Astrocyte (in vitro differentiated cells and primary cell): ENCODE results near the gene NUDT15. TPM values are rescaled to one million over a fixed set of nuclear protein-coding genes. Genes with fewer than 3 reads are reported as not detected.

Experiments
- DNase-seq: peaks from one replicate; pipeline ENCODE4 v3.0.0-alpha.2; 2010; ENCODE audit warnings: low read depth
- FAIRE-seq: peaks from 2 replicates; lab custom pipeline; 2011; peaks lifted over from hg19 to GRCh38; lab: Jason Lieb, UNC
- H2AFZ ChIP-seq: 2 replicates; pipeline ENCODE4 v1.6.0; 2012; ENCODE audit warnings: low read depth, low read length, inconsistent platforms
- H3K27ac ChIP-seq: 2 replicates; pipeline ENCODE4 v1.5.1; 2011; ENCODE audit warnings: low read depth, low read length, inconsistent platforms
- H3K27me3 ChIP-seq: 2 replicates; pipeline ENCODE4 v1.6.0; 2011; ENCODE audit warnings: low read length, inconsistent platforms; ENCODE audit not compliant: insufficient read depth
- H3K36me3 ChIP-seq: 2 replicates; pipeline ENCODE4 v1.5.1; 2011; ENCODE audit warnings: low read length, inconsistent platforms; ENCODE audit not compliant: insufficient read depth
- H3K4me1 ChIP-seq: 2 replicates; pipeline ENCODE4 v1.5.1; 2011; ENCODE audit warnings: low read length, inconsistent platforms; ENCODE audit not compliant: insufficient read depth
- H3K4me2 ChIP-seq: 2 replicates; pipeline ENCODE4 v1.6.0; 2012; ENCODE audit warnings: low read length, inconsistent platforms
- H3K4me3 ChIP-seq: 2 replicates; pipeline ENCODE4 v1.5.1; 2011; ENCODE audit warnings: low read depth, mild to moderate bottlenecking, low read length, inconsistent platforms; ENCODE audit not compliant: insufficient read depth
- H3K79me2 ChIP-seq: 2 replicates; pipeline ENCODE4 v1.6.0; 2012; ENCODE audit warnings: mild to moderate bottlenecking, low read length, inconsistent platforms; ENCODE audit not compliant: insufficient read depth
- H3K9ac ChIP-seq: 2 replicates; pipeline ENCODE4 v1.6.0; 2012; ENCODE audit warnings: mild to moderate bottlenecking, low read length, inconsistent platforms
- H3K9me3 ChIP-seq: 2 replicates; pipeline ENCODE4 v1.5.1; 2012; ENCODE audit warnings: low read depth, mild to moderate bottlenecking, low read length, inconsistent platforms; ENCODE audit not compliant: insufficient read depth
- H4K20me1 ChIP-seq: 2 replicates; pipeline ENCODE4 v1.6.0; 2012; ENCODE audit warnings: low read length, inconsistent platforms; ENCODE audit not compliant: insufficient read depth
- H3K27ac Mint-ChIP-seq: one replicate; pipeline ENCODE4 v1.8.0; 2021; ENCODE audit warnings: mild to moderate bottlenecking, mixed read lengths; ENCODE audit not compliant: unreplicated experiment
- H3K27me3 Mint-ChIP-seq: one replicate; pipeline ENCODE4 v1.8.0; 2021; ENCODE audit warnings: low read depth, mixed read lengths; ENCODE audit not compliant: unreplicated experiment
- H3K36me3 Mint-ChIP-seq: one replicate; pipeline ENCODE4 v1.8.0; 2021; ENCODE audit warnings: low read depth, mixed read lengths; ENCODE audit not compliant: unreplicated experiment
- H3K4me1 Mint-ChIP-seq: one replicate; pipeline ENCODE4 v1.8.0; 2021; ENCODE audit warnings: low read depth, mixed read lengths; ENCODE audit not compliant: unreplicated experiment
- H3K4me3 Mint-ChIP-seq: one replicate; pipeline ENCODE4 v1.8.0; 2021; ENCODE audit warnings: mild to moderate bottlenecking, moderate library complexity, mixed read lengths; ENCODE audit not compliant: unreplicated experiment
- H3K9me3 Mint-ChIP-seq: one replicate; pipeline ENCODE4 v1.8.0; 2021; ENCODE audit warnings: mild to moderate bottlenecking, mixed read lengths; ENCODE audit not compliant: unreplicated experiment
- EZH2 ChIP-seq: IDR thresholded peaks from 2 replicates; pipeline ENCODE4 v1.6.1; 2012; ENCODE audit warnings: mild to moderate bottlenecking, low read length, inconsistent platforms; ENCODE audit not compliant: insufficient read depth
- total RNA-seq: library from RNA; stranded (reverse); gene quantifications from 2 replicates; pipeline ENCODE4 v1.2.1, GENCODE V29; 2021
- TF ChIP-seq, protein P1 (sequence below): IDR thresholded peaks from 2 replicates; pipeline ENCODE4 v1.5.1; 2011; ENCODE audit warnings: low read depth, mild to moderate bottlenecking, inconsistent platforms, low read length, moderate library complexity; ENCODE audit not compliant: insufficient read depth

The NUDT15 gene
- total RNA-seq, 1 donor from 2014 or later = 15.2 TPM

GRCh38 chr13:48019796-48020195 is 17.7 kb upstream of the NUDT15 start:
- no peak overlapping the region for H3K27ac Mint-ChIP-seq
- no peaks in the 10 kb centered on the region for H3K4me1 ChIP-seq
- H3K36me3 Mint-ChIP-seq = peaks cover 5% of the 10 kb centered on the region
- no peaks in the 10 kb centered on the region for H4K20me1 ChIP-seq
- H3K4me3 ChIP-seq = no peak overlapping the region
- H3K36me3 ChIP-seq = no peaks in the 10 kb centered on the region
- FAIRE-seq (no peak), DNase-seq (no peak)
- H3K27me3 ChIP-seq = no peaks in the 10 kb centered on the region
- no peak overlapping the region for H3K27ac ChIP-seq
- no peaks in the 10 kb centered on the region for H3K27me3 Mint-ChIP-seq
- TF ChIP-seq, protein P1, sequence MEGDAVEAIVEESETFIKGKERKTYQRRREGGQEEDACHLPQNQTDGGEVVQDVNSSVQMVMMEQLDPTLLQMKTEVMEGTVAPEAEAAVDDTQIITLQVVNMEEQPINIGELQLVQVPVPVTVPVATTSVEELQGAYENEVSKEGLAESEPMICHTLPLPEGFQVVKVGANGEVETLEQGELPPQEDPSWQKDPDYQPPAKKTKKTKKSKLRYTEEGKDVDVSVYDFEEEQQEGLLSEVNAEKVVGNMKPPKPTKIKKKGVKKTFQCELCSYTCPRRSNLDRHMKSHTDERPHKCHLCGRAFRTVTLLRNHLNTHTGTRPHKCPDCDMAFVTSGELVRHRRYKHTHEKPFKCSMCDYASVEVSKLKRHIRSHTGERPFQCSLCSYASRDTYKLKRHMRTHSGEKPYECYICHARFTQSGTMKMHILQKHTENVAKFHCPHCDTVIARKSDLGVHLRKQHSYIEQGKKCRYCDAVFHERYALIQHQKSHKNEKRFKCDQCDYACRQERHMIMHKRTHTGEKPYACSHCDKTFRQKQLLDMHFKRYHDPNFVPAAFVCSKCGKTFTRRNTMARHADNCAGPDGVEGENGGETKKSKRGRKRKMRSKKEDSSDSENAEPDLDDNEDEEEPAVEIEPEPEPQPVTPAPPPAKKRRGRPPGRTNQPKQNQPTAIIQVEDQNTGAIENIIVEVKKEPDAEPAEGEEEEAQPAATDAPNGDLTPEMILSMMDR = no peak
- no peak for TF ChIP-seq EZH2
- H3K9me3 ChIP-seq = no peaks in the 10 kb centered on the region
- no peaks in the 10 kb centered on the region for H3K79me2 ChIP-seq
- no peak overlapping the region for H3K9ac ChIP-seq
- no peak overlapping the region for H2AFZ ChIP-seq
- no peaks in the 10 kb centered on the region for H3K4me1 Mint-ChIP-seq
- peaks cover 10% of the 10 kb centered on the region for H3K9me3 Mint-ChIP-seq
- H3K4me3 Mint-ChIP-seq = no peak overlapping the region
- no peak overlapping the region for H3K4me2 ChIP-seq

GRCh38 chr13:48028066-48028465 is 9.5 kb upstream of the NUDT15 start:
- DNase-seq (no peak), FAIRE-seq (no peak)
- no peaks in the 10 kb centered on the region for H3K4me1 ChIP-seq
- H3K27ac Mint-ChIP-seq = no peak overlapping the region
- H3K9me3 ChIP-seq = peaks cover 9% of the 10 kb centered on the region
- H3K36me3 ChIP-seq = no peaks in the 10 kb centered on the region
- no peaks in the 10 kb centered on the region for H3K27me3 ChIP-seq
- H3K4me2 ChIP-seq = no peak overlapping the region
- H2AFZ ChIP-seq = no peak overlapping the region
- no peaks in the 10 kb centered on the region for H3K27me3 Mint-ChIP-seq
- no peaks in the 10 kb centered on the region for H4K20me1 ChIP-seq
- H3K4me3 ChIP-seq = no peak overlapping the region
- H3K4me1 Mint-ChIP-seq = no peaks in the 10 kb centered on the region
- peaks cover 13% of the 10 kb centered on the region for H3K36me3 Mint-ChIP-seq
- no peaks in the 10 kb centered on the region for H3K79me2 ChIP-seq
- no peak for TF ChIP-seq EZH2
- TF ChIP-seq, protein P1 = no peak
- H3K27ac ChIP-seq = no peak overlapping the region
- no peak overlapping the region for H3K4me3 Mint-ChIP-seq
- H3K9me3 Mint-ChIP-seq = peaks cover 19% of the 10 kb centered on the region
- no peak overlapping the region for H3K9ac ChIP-seq

GRCh38 chr13:48029859-48030258 is 7.7 kb upstream of the NUDT15 start:
- FAIRE-seq = no peak
- H3K9me3 Mint-ChIP-seq = peaks cover 16% of the 10 kb centered on the region
- no peak overlapping the region for H3K4me3 Mint-ChIP-seq

More at GRCh38 chr13:48029859-48030258, 7.7 kb upstream of the NUDT15 start:
- H3K4me1 Mint-ChIP-seq = no peaks in the 10 kb centered on the region
- no peak overlapping the region for H3K27ac Mint-ChIP-seq
- H3K27me3 Mint-ChIP-seq = no peaks in the 10 kb centered on the region
- H3K79me2 ChIP-seq = no peaks in the 10 kb centered on the region
- H3K36me3 Mint-ChIP-seq = peaks cover 10% of the 10 kb centered on the region
- no peak overlapping the region for H3K4me3 ChIP-seq
- no peaks in the 10 kb centered on the region for H4K20me1 ChIP-seq
- H3K27ac ChIP-seq = no peak overlapping the region
- no peaks in the 10 kb centered on the region for H3K36me3 ChIP-seq
- no peak overlapping the region for H3K4me2 ChIP-seq
- H3K27me3 ChIP-seq = no peaks in the 10 kb centered on the region
- H3K9ac ChIP-seq = no peak overlapping the region
- no peak overlapping the region for H2AFZ ChIP-seq
- TF ChIP-seq, protein P1 = no peak
- no peak for TF ChIP-seq EZH2
- H3K4me1 ChIP-seq = no peaks in the 10 kb centered on the region
- peaks cover 9% of the 10 kb centered on the region for H3K9me3 ChIP-seq
- no peak for DNase-seq
